Activated gamma-delta T cell treated with anti-CD3 and anti-CD28 coated beads, Interleukin-2, amount 50 U/mL, for 16 hours (primary cell): Measurements from ENCODE around the gene LMBR1L.
A peak's percentile ranks its signal among the peaks of the same experiment; 100 is the strongest.

ENCODE experiments used
- DNase-seq: peaks from one replicate; pipeline ENCODE4 v3.0.0-alpha.2; 2020; ENCODE audit warnings: low read depth

LMBR1L gene

DNA sequence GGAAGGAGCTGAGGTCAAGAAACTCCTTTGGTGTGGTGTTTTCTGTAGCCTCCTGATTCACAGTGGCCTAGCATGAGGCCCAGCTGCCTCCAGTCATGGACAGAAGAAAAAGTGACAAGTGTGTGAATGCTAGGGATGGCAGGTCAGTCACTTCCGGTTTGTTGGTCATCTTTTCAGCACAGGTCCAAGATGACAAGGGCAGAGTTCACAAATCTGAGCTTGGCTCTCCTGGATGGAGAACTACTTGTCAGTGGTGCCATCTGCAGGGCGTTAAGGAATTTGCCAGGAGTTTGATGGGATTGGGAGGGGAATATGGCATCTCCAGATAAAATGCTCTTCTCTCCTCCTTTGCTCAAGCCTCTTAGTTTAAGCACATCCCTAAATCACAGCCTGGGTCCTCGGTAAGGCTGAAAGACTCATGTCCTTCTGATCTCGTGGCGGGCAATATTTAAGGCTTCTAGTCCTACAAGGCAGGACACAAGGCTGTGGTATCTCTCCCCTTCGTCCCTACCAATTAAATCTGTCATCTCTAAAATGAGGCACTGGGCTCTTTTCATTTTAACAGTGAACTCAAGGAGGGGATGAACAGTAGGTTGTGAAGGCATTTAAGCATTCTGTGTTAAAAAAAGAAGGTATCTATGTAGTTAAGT lies 10.5 kb upstream of the LMBR1L start:
- DNase-seq = no peak

DNA sequence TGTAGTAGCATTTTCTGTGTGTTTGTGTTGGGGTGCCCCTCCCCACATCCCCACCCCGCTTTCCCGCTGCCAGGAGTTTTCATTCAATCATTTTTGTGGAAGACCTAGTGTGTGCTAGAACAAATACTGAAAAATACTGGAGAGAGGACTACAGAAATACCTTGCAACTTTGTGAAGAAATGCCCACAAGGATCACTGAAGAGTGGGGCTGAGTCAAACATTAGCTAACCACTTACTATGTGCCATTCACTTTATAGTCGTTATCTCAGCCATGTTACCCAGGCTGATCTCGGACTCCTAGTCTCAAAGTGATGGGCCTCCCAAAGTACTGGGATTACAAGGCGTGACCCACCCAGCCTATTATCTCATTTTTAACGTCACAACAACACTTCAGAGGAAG lies 559 bp upstream of the LMBR1L start:
- no peak for DNase-seq

DNA sequence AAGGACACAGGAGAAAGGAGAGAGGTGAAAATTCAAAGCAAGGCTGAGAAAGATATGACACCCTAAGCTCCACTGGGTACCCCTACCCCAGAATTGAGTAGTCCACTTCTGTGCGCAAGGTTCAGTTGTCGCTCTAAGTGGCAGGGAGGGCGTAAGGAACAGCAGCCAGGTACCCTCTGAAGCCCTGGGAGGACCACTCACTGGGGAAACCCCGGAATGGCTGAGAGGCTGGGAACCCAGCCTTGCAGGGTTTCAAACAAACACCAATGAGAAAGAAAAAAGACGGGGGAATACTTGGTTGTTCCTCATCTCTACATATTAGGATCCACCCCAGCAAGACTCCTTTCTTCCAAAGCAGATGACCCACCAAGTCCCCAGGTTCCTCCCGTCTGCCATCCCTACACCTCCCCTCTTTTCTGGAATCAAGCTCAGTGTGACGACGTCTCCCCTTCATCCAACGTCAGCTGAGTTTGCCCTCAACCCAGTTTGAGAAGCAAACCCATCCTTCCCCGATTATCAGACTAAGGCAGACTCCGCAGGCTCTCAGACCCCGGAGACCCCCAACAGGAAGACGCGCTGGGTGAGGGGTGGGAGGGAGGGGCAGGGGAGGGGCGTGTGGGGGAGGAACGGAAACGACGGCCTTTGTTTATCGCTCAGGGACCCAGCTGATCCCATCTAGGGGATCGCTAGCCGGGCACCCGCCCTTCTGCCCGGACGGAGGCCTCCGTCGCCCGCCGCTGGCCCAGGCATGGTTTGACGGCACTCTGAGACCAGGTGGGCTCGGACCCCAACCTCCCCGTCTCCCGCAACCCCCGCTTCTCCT lies 795 bp downstream of the LMBR1L start:
- DNase-seq = no peak

DNA sequence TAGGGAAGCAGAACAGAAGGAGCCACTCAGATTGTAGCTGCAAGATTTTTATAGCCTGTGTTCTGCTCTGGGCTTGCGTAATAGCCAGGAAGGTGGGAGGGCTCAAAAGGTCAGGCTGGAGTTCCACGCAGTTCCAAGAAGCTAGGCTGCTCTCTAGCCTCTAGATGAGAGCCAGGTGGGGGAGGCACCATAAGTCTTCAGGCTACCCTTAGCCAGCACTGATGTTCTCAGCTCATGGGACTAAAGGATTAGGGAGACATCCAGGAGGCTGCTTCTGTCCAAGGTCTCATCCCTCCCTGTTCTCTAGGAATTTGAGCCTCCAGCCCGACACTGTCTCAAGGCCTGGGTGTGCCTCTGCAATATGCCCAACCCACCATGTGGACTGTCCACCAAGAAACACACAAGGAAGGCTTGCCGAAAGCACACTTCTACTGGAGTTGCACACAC lies 1.7 kb downstream of the LMBR1L start:
- no peak for DNase-seq

DNA sequence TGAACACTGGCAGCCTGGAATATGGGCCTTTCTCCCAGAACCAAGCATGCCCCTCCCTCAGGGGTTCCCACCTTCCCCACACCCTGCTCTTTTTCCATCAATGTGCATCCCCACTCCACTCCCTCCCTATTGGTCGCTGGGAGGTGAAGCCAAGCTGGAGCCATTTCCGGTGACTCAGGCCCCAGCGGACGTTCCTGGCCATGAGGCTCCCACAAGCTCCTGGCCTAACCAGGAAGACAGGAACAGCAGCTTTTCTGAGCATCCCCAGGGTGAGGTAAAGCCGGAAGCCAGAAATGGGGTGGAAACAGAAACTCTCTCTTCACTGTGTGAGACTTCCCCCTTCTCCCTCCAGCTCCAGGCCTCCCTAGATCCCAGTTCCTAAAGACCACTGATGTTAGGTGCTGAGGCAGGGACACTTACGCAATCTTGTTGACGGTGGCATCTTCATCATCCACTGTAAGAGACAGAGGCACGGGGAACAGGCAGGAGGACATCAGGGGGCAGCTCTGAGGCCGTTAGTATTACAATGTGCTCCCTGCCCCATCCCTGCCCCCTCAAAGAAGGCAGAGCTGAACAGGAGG lies 5.1 kb downstream of the LMBR1L start:
- no peak for DNase-seq

DNA sequence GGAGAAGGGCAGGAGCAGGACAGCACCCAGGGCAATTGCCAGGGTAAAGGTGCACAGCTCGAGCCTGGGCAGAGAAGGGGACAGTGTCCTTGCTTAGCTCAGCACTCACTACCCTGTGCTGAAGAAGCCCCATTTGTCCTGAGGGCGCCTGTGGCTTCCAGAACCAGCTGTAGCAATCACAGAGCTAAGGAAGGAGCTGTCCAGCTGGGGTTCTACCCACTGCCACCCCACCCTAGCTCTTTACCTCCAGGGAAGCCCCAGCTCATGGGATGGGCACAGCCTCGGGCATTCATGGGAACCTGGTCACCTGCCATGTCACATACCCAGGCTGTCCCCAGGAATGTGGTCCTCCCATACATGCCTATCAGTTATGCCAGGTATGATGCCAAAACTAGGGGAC lies 5.8 kb downstream of the LMBR1L start:
- DNase-seq = no peak

DNA sequence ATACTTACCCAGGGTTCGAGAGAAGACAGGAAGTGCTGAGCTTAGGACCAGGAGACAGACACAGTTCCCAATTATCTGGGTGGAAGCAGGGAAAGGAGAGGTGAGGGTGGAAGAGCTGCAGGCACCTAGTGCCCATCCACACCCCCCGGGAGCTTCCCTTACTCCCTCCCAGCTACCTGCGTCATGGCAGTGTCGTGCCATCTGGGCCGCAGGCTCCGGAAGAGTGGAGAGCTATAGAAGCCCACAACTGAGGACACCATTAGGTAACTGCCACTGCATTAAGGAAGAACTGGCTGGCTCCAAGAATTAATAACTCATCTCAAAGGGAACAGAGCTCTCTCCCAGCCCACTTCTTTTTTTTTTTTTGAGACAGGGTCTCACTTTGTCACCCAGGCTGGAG lies 10.3 kb downstream of the LMBR1L start:
- no peak for DNase-seq

DNA sequence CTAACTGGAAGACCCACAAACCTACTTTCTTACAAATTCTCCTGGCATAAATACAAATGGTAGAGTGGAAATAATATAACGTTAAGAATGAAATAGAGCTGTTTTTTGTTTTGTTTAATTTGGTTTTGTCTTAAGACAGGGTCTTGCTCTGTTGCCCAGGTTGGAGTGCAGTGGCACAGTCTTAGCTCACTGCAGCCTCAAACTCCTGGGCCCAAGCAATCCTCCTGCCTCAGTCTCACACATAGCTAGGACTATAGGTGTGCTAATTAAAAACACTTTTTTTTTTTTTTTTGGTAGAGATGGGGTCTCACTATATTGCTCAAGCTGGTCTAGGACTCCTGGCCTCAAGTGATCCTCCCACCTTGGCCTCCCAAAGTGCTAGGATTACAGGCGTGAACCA lies 11.9 kb downstream of the LMBR1L start:
- no peak for DNase-seq

DNA sequence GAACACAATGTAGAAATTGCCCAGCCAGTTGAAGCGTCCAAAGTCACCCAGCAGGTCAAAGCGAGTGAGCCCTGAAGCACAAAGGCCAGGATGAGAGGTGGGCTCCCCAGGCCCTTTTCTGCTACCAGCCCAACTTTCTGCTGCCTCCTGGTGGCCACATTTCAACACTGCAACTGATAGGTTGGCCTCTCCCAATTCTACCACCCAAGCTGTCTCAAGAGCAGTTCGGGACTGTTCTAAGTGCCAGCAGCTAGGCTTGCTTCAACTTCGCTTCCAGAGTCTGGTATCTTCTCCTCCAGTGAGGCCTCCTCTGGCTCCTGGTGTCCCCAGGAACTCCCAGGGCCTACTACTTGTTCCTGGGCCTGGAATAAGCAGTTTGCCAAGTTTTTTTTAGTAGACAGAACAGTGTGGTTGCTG lies 12.6 kb downstream of the LMBR1L start:
- DNase-seq = peak; percentile 45

DNA sequence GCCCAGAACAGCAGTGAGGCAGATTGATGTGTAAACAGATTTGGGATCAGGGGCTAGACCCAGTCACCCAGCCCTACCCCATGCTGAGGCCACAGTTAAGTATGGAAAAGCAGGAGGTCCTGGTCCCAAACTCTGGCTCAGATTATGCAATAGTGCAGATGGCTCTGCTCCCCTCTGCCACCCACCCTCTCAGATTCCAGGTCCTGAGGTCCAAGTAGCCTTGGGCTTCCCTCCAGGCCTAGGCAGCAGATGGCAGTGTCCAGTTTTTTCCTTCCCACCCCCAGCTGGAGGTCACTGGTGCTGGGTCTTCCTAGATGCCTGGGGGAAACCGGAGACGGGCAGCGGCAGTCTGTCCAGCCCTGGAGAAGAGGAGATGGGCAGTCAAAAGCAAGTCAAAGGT lies 13.3 kb downstream of the LMBR1L start:
- DNase-seq = no peak

DNA sequence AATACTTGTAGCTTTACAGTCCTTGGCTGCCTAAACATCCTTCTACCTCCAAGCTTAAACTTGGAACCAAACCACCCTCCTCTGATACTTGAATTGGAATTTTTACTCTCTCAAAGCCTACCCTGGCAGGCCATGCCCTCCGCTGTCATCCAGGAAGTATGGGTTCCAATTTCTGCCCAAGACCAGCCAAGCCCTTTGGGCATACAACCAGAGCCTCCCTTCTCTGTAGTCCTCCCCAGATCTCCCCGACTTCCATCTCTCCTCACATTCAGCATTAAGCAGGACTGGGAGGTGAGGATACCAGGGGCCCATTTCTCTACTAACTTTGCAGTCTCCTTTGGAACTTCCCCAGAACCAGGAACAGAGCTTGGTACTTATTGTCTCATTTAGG lies 15.7 kb downstream of the LMBR1L start:
- no peak for DNase-seq

DNA sequence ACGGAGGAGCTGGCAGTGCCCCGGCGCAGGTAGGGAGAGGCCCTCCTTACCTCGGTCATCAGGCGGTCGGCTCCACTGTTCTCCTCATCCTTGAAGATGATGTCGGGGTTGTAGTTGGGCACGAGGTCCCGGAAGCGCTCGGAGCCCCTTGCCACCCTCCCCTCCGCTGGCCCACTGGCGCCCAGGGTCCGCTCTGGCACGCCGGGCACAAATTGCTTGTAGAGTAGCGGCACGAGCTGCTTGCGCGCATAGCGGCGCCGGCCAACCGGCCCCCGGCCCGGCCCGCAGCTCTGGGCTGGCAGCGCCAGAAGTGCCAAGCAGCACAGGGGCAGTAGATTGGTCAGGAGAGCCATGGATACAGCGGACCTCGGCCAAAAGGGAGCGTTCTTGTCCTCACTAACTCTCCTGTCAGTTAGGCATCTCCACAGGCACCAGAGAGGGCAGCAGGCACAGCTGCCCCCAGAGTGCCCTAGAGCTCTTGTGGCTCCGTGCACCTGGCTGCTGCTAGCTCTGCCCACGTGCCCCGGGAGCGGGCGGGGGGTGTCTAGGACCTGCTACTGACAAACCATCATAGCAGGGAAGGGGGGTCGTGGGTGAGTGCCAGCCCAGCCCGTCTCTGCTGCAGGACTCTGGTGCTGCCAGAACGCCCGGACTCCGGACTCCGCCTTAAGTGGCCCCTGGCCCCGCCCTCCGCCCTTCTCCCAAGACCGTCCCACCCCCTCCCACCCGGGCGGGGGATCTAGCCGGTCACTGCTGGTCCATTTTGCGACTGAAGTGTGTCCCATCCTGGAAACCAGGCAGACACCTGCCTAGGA lies 16.3 kb downstream of the LMBR1L start, which contains the start of gene DHH:
DHH (minus strand) TSS at position 642 of the 815 bp plus-strand sequence; CDS start at position 353, 289 bp downstream.
- DNase-seq = no peak

DNA sequence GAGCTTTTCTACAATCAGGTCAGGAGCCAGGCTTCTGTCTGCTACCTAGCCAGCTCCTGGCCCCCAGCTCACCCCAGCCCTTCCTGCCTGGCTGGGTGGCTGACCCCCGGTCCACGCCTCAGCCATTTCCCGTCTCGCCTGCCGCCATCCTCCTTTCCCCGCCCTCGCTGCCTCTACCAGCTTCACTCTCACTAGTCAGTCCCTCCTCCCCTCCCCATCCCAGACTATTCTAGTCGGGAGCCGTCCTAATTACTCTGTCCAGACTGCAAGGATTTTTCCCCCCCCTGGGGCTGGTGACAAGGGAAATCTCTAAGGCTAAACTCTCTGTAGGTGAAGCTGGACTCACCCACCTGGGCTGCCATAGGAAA lies 16.9 kb downstream of the LMBR1L start:
- DNase-seq = no peak

DNA sequence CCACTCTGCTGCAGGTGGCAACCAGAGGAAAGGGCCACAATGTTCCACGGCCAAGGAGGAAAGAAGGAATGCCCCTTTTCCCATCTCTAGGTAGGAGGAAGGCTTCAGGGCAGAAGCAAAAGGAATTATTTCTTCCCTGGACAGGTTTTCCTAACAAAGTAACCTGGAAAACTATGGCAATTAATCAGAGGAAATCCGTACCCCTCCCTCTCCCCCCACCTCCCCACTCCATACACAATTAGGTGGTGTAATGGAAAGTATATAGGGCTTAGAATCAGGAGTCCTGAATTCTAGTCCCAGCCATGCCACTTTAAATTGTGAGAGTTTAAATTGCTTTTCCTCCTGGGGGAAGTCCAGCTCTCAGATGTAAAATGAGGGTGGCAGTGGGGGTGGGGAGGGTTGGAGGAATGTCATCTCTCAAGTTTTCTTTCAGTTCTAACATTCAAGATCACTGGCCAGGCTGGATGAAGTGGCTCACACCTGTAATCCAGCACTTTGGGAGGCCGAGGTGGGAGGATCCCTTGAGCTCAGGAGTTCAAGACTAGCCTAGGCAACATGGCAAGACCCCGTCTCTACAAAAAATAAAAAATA lies 17.7 kb downstream of the LMBR1L start:
- DNase-seq = no peak

DNA sequence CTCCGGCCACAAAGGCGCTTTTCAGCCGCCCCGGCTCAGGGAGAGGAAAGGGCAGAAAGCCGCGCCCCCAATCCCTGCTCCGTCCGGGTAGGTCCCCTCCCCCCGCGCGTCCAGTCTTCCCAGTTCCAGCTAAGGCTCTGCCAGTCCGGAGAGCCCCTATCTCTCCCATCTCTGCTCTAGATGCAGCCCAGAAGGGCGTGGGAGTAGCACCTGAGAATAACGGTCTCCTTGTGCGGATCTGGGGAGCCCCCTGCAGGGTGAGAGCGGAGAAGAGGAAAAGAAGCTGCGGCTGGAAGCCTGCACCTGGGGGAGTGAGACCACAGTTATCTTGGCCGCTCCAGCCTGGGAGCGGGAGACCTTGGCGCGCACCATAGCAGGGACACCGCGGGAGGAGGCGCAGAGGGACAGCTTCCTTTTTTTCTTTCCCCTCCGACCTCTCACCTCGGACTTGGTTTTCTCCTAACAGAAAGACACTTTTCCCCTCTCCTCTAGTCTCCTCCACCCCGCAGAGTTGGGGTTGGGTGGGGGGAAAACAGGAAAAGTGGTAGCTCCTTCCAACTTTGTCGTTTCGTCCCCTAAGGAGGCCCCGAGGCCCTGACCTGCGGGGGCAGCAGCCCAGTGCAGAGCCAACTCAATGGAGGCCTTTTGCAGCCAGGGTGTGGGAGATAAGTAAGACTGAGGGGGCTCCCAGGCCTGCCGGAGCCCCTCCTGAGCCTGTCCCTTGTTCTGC lies 18.4 kb downstream of the LMBR1L start:
- DNase-seq = peak; percentile 29

DNA sequence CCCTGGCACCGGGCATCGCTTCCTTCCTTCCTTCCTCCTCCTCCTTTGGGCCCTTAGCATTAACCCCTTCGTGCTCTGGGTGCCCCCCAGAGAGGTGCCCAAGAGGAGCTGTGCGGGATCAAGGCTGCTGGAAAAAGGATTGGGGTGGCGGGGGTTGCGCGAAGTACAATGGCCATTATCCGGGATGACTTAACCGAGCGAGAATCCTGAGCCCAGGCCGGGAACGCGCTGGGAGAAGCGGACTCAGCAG lies 18.9 kb downstream of the LMBR1L start:
- no peak for DNase-seq

DNA sequence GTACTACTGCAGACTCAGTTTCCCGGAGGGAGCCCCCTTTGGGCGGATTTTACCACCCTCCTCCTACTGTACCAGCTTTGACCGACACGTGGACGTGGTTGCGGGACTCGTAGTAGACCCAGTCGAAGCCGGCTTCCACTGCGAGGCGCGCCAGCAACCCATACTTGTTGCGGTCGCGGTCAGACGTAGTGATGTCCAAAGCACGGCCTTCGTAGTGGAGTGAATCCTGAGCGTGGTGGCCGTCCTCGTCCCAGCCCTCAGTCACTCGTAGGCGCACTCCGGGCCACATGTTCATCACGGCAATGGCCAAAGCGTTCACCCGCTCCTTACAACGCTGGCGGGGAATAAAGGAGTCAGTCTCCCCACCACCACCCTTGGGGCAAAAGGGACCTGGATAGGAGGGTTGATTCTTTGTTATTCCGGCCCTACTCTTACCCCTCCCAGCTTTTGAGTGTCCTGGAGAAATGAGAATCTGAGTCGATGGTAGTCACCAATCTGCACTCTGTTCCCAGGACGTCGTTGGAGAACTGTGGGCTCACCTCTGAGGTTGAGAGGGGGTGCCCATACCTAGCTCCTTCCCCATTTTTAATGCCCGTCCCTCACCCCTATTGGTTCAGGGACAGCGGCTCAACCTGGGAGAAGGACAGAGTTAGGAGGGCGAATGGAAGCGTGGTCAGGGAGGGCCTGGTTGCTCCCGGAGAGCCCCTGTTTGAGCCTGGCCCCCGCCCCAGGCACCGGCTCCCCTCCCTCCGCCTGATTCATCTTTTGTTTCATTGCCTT lies 19.4 kb downstream of the LMBR1L start:
- DNase-seq = no peak

DNA sequence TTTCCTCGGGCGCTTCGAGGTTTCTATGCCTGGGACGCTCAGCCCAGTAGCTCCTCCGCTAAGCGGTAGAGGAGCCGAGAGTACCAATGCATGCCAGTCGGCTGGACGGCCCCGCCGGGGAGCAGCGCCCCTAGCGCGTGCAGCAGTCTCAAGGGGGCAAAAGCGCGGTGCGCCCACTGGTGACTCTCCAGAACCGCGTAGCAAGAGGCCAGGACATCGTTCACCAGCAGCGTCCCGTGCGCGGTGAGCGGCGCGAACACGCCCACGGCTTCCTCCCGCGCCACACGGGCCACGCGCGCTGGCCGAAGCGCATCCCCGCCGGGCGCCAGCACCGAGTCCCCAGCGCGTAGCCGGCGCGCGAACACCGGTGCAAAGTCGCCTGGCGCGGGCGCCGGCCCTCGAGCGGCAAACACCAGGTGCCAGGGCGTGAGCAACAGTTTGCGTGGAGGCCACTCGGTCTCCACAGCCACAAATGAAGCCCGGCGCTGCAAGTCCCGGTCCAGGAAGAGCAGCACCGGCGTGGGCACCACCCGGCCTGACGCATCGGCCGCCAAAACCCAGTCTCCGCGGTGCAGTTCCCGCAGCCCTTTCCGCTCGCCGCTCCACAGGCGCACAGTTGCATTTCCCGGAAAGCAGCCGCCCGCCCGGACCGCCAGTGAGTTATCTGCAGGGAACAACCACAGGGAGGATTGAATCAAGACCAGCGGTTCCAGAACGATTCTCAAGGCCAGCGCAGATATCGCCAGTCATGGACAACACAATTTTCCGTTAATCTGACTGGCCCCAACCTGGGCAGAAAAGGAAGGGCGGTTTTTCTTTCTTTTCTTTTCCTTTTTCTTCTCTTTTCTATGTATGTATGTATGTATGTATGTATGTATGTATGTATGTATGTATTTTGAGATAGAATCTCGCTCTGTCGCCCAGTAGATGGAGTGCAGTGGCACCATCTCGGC lies 20.6 kb downstream of the LMBR1L start:
- no peak for DNase-seq

DNA sequence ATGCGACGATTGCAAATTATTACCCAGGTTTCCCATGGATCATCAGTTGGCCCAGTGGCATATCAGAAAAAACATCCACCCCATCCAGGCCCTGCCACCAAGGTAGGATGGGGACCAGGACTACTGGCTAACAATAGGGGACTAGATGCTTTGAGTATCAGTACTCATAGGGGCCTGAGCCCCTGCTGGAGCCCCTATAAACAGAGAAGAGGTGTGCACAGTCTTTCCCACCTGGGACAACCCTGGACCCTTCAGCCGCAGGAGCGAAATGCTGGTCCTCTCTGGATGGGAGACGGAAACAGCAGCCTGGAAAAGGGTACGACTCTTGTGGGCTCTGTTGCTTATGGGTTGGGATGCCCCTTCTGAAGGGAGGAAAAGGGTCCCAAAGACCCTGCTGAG lies 21.7 kb downstream of the LMBR1L start:
- no peak for DNase-seq
